GM03348 (cell line): Measurements from ENCODE around the gene CCDC27.
"Not testable (repeated sequence)": the region's sequence is repeated elsewhere in the genome, so short reads cannot be mapped to it uniquely, and the experiment has no call there.

ENCODE experiments used
- DNase-seq: peaks from one replicate; pipeline ENCODE4 v3.0.0; 2012; ENCODE audit warnings: low spot score

The CCDC27 gene

GRCh38 chr1:3736708-3737107 is 15.5 kb upstream of the CCDC27 start:
- DNase-seq, result no peak

GRCh38 chr1:3738943-3739342 is 13.3 kb upstream of the CCDC27 start:
- DNase-seq, result no peak

- DNase-seq, result no peak
These were observed 12.2 kb upstream of the CCDC27 start for GRCh38 chr1:3740042-3740441.

- DNase-seq, result no peak
These were observed 11.5 kb upstream of the CCDC27 start for GRCh38 chr1:3740752-3741151.

- DNase-seq, result no peak
These were observed 10.4 kb upstream of the CCDC27 start for GRCh38 chr1:3741566-3742438.

GRCh38 chr1:3742439-3743298 is 9.6 kb upstream of the CCDC27 start:
- DNase-seq, result no peak

DNA sequence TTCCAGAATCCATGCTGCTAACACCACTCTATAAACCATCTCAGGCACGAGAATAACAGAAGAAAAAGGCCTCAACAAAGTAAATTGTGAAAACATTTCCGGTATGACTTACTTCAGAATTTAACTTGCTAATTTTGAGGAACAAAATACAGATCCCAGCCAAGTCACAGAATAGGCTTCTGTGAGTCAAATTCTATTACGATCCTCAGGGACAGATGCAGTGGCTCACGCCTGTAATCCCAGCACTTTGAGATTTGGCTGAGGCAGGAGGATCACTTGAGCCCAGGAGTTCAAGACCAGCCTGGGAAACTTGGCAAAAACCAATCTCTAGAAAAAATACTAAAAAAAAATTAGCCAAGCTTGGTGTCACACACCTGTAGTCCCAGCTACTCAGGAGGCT is 8.8 kb upstream of the CCDC27 start:
- DNase-seq, result no peak

- DNase-seq, result no peak
These were observed 8.4 kb upstream of the CCDC27 start for GRCh38 chr1:3743826-3744225.

- no peak for DNase-seq
These were observed 7.6 kb upstream of the CCDC27 start for GRCh38 chr1:3744646-3745045.

GRCh38 chr1:3745071-3745470 is 7.2 kb upstream of the CCDC27 start:
- DNase-seq, result no peak

DNA sequence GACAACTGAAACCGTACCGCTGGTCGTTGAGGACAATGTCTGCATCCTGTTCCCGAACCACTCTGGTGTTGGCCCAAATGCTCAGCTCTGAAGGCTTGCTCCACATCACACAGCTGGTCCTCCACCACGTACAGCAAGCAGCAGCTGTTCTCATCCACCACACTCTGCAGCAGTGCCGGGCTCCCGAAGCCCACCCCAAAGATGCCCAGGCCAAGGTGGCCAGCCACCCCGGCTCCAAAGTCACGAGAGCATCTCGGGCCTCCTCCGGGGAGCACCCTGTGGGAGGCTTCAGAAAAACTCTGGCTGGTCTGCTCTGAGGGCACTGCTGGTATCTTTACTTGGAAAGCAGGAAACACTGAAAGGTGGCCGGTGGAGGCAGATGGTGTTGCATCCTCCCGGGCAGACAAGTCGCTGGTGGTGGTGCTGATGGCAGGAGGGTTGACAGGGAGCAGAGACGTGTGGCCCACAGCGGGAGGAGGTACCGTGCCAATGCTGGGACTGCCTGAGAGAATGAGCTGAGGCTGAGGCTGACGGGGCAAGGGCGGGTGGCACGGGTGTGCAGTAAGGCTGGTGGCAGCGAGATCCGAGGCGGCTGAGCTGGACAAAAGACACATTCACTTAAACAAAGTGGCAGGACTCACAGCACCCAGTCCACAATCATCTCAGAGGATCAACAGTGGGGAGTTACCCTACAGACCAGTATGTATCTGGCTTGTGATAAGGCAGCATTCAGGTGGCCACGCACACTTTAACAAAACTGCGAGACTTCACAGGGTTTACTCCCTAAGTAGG is 6.5 kb upstream of the CCDC27 start:
- DNase-seq, result no peak

DNA sequence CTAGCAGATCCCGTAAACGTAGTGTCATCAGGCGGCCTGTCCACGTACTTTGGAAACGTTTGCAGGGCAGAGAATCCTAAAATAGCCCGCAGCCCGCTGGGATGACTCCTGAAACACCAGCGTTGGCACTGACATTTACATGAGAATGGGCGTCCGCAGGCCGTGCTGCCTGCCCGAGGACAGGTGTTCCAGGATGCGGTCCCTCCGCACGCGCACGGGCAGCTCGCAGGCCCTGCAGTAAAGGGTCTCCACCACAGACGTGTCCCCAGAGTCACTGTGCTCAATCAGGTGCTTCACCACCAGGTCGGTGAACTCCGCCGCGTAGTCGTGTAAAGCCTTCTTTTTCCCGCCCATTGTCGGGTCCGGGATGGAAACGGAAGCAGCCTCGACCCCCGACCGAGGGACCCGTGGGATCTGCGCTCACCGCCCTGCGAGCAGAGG is 5.8 kb upstream of the CCDC27 start:
- DNase-seq, result no peak

DNA sequence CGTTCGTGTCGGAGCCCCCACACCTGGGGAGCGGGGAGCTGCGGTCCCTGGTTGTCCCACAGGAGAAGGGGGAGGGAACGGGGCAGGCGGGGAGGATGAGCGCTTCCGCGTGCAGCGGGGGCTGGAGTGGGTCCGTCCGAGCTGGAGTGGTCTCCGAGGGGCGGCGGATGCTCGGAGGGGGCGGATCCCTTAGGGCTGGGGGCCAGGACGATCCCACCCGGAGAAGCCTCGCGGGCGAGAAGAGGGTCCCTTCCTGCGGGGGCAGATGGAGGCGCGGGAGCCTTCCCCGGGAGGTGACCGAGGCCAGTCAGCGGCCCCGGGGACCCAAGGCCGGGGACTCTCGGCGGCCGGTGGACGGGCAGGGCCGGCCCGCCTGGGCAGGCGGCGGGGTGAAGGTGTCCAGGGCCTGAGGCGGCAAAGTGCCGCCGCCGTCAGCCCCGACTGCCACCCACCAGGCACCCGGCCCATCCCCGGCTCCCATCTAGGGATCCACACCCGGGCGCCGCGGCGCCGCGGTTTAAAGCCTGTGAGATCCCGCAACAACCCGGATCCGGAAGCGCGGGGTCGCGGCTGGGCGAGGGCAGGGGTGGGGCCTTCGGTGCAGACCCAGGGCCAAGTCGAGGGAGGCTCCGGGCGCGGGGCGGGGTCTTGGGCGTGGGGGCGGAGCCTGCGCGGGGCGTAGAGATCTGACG is 5.3 kb upstream of the CCDC27 start:
- DNase-seq, result peak; percentile 97

- no peak for DNase-seq
These were observed 4.8 kb upstream of the CCDC27 start for GRCh38 chr1:3747522-3747848.

GRCh38 chr1:3747903-3748302 is 4.3 kb upstream of the CCDC27 start:
- DNase-seq, result no peak

- DNase-seq, result not testable (repeated sequence)
These were observed 3.8 kb upstream of the CCDC27 start for GRCh38 chr1:3748316-3748900.

GRCh38 chr1:3749512-3749911 is 2.7 kb upstream of the CCDC27 start:
- DNase-seq, result no peak

GRCh38 chr1:3750741-3751140 is 1.5 kb upstream of the CCDC27 start:
- DNase-seq, result no peak

- DNase-seq, result no peak
These were observed 1.6 kb downstream of the CCDC27 start for GRCh38 chr1:3753656-3754454.

DNA sequence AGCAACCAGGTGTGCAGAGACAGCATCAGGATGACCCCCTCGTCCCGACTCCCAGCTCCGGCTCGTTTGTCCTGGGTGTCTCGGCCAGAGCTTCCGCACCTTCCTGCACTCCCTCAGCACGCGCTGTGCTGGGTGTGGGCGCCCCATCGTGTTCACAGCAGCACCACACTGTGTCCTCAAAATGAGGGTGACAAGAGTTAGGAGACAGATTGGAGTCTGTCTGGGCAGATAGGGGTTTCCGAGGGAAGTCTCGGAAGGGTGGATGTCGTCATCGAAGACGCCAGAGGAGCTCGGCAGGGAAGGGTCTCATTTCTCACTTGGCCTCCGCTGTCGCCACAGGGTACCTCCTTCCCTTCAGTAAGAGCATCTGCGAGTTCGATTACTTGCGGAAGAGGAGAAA is 4.1 kb downstream of the CCDC27 start:
- no peak for DNase-seq

DNA sequence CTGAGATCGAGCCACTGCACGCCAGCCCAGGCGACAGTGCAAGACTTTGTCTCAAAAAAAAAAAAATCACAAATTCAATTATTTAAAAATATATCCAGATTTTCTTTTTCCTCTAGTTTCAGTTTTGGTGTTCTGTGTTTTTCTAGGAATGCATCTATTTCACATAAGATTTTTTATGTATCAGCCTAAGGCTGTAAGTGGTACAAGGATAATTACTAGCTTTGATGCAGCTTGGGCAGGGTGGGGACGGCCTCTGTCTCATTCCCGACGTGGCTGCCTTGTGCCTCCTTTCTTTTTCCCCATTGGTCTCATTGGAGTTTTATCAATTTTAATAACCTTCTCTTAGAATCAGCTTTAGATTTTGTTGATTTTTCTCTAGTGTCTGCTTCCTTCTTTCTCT is 6.9 kb downstream of the CCDC27 start:
- DNase-seq, result no peak
